A549 (cell line): Measurements from ENCODE around the gene EPS8. TPM values are rescaled to one million over a fixed set of nuclear protein-coding genes. Genes with fewer than 3 reads are reported as not detected.

Experiments
- ATAC-seq, 2 experiments: fragments of 200-7000 bp in 1 of 2; fragments of >200 bp in 1 of 2; cut with Nextera tagmentation in 1 of 2; cut with Tn5 transposase in 1 of 2; 3 replicates each; pipeline versions ENCODE4 v1.8.0 to v1.9.1; 2018 to 2020; ENCODE audit warnings: mild to moderate bottlenecking in 1 of 2, moderate library complexity in 1 of 2
- CTCF ChIA-PET: fragments of 300-600 bp; sonication (Branson Sonifier 250); formaldehyde crosslinking; extraction: SDS; loops from one replicate; lab custom pipeline; 2021; ENCODE audit warnings: antibody characterized with exemption, inconsistent platforms; lab: Yijun Ruan, JAX
- POLR2A ChIA-PET: fragments of 350-600 bp; formaldehyde crosslinking; extraction: SDS; loops from one replicate; lab custom pipeline; 2021; ENCODE audit warnings: antibody characterized with exemption, inconsistent platforms; lab: Yijun Ruan, JAX
- DNase-seq, 2 experiments: peaks; one replicate each; pipeline versions ENCODE4 v3.0.0 to v3.0.0-alpha.2; 2011 to 2016; ENCODE audit warnings: low read depth in 1 of 2, low spot score in 1 of 2
- FAIRE-seq: peaks from 2 replicates; lab custom pipeline; 2011; peaks lifted over from hg19 to GRCh38; lab: Jason Lieb, UNC
- H3K27ac ChIP-seq, 2 experiments: fragments of >200 bp; sonication (Bioruptor Twin); formaldehyde crosslinking; 3 replicates each; pipeline ENCODE4 v1.5.1; 2016 to 2017
- H3K4me1 ChIP-seq: fragments of >200 bp; sonication (Bioruptor Twin); formaldehyde crosslinking; 3 replicates; pipeline ENCODE4 v1.6.1; 2016
- H3K4me2 ChIP-seq: fragments of >200 bp; sonication (Bioruptor Twin); formaldehyde crosslinking; 3 replicates; pipeline ENCODE4 v1.6.1; 2016
- H3K4me3 ChIP-seq: fragments of >200 bp; sonication (Bioruptor Twin); formaldehyde crosslinking; 3 replicates; pipeline ENCODE4 v1.5.1; 2016
- H3K9me3 ChIP-seq: fragments of >200 bp; sonication (Bioruptor Twin); formaldehyde crosslinking; 3 replicates; pipeline ENCODE4 v1.6.1; 2016
- CBX2 ChIP-seq: fragments of 200-600 bp; sonication (generic); IDR thresholded peaks from 2 replicates; pipeline ENCODE4 v1.6.1; 2016; ENCODE audit warnings: low read depth, mild to moderate bottlenecking, borderline replicate concordance
- CEBPB ChIP-seq, 2 experiments: fragments of >200 bp in 1 of 2; sonication (Bioruptor Twin) in 1 of 2; formaldehyde crosslinking in 1 of 2; IDR thresholded peaks; 2 replicates each; pipeline ENCODE4 v1.6.1; 2012 to 2016
- FOSB ChIP-seq: fragments of 250-450 bp; sonication (Bioruptor Pico); IDR thresholded peaks from 2 replicates; pipeline ENCODE4 v1.5.0; 2020; ENCODE audit warnings: mild to moderate bottlenecking, moderate library complexity
- FOXS1 ChIP-seq: fragments of 250-450 bp; sonication (Bioruptor Pico); IDR thresholded peaks from 2 replicates; pipeline ENCODE4 v1.5.0; 2020; ENCODE audit warnings: mild to moderate bottlenecking, moderate library complexity
- HES2 ChIP-seq: fragments of >200 bp; sonication (Bioruptor Twin); formaldehyde crosslinking; IDR thresholded peaks from 2 replicates; pipeline ENCODE4 v1.6.1; 2016
- HOXA7 ChIP-seq: fragments of 250-450 bp; sonication (Bioruptor Pico); IDR thresholded peaks from 2 replicates; pipeline ENCODE4 v1.5.0; 2020; ENCODE audit warnings: mild to moderate bottlenecking, moderate library complexity
- JUN ChIP-seq, 2 experiments: fragments of >200 bp; sonication (Bioruptor Twin); formaldehyde crosslinking; IDR thresholded peaks; 2 replicates in 1 of 2; 3 replicates in 1 of 2; pipeline ENCODE4 v1.6.1; 2016 to 2017
- NPAS2 ChIP-seq: fragments of 250-450 bp; sonication (Bioruptor Pico); IDR thresholded peaks from 2 replicates; pipeline ENCODE4 v1.8.0; 2022; ENCODE audit warnings: mild to moderate bottlenecking, moderate library complexity, borderline replicate concordance
- PHF8 ChIP-seq: fragments of 200-600 bp; sonication (generic); IDR thresholded peaks from 2 replicates; pipeline ENCODE4 v1.6.1; 2016; ENCODE audit warnings: low read depth, mild to moderate bottlenecking, antibody characterized with exemption, moderate library complexity, borderline replicate concordance
- POLR2A ChIP-seq: IDR thresholded peaks from 2 replicates; pipeline ENCODE4 v1.6.1; 2012; ENCODE audit warnings: mild to moderate bottlenecking, low read length
- RAD21 ChIP-seq, 2 experiments: fragments of >200 bp in 1 of 2; sonication (Bioruptor Twin) in 1 of 2; formaldehyde crosslinking in 1 of 2; IDR thresholded peaks in 1 of 2; conservative IDR thresholded peaks in 1 of 2; 2 replicates in 1 of 2; 3 replicates in 1 of 2; pipeline ENCODE4 v1.6.1; 2012 to 2018; ENCODE audit warnings: inconsistent platforms in 1 of 2
- RARB ChIP-seq: fragments of 250-450 bp; sonication (Bioruptor Pico); IDR thresholded peaks from 2 replicates; pipeline ENCODE4 v1.8.0; 2021; ENCODE audit warnings: mild to moderate bottlenecking, moderate library complexity
- RCOR1 ChIP-seq: fragments of 150-350 bp; IDR thresholded peaks from 2 replicates; pipeline ENCODE4 v1.6.1; 2014; ENCODE audit warnings: antibody characterized with exemption, low read length, low read depth
- RFX5 ChIP-seq: fragments of 450-650 bp; IDR thresholded peaks from 2 replicates; pipeline ENCODE4 v1.7.1; 2014; ENCODE audit warnings: antibody characterized with exemption, mild to moderate bottlenecking, moderate library complexity
- SMC3 ChIP-seq: fragments of >200 bp; sonication (Bioruptor Twin); formaldehyde crosslinking; IDR thresholded peaks from 3 replicates; pipeline ENCODE4 v1.6.1; 2018; ENCODE audit warnings: inconsistent platforms
- SREBF2 ChIP-seq: fragments of 450-650 bp; IDR thresholded peaks from 2 replicates; pipeline ENCODE4 v1.6.1; 2014; ENCODE audit warnings: mild to moderate bottlenecking, moderate library complexity
- TP53 ChIP-seq: fragments of 250-450 bp; sonication (Bioruptor Pico); IDR thresholded peaks from 2 replicates; pipeline ENCODE4 v1.5.0; 2021; ENCODE audit warnings: mild to moderate bottlenecking, moderate library complexity
- ZNF302 ChIP-seq: fragments of 250-450 bp; sonication (Bioruptor Pico); IDR thresholded peaks from 2 replicates; pipeline ENCODE4 v1.9.0; 2021; ENCODE audit warnings: inconsistent platforms, mild to moderate bottlenecking, moderate library complexity
- ZSCAN20 ChIP-seq: fragments of 250-450 bp; sonication (Bioruptor Pico); IDR thresholded peaks from 2 replicates; pipeline ENCODE4 v1.8.0; 2022; ENCODE audit warnings: mild to moderate bottlenecking, moderate library complexity
- whole genome bisulfite sequencing: methylation state at CpG from one replicate; pipeline ENCODE4 v1.1.6; 2017; ENCODE audit errors: missing lambda C conversion rate; 5-methylcytosine and 5-hydroxymethylcytosine counted together
- polyA plus RNA-seq, 4 experiments: library from polyadenylated mRNA; depleted of rRNA in 3 of 4; stranded (reverse); fragments of >200 nt; fragmentation: RNase III in 1 of 4; extraction: RNeasy Plus Mini Kit Qiagen cat#74134 plus additional on column Dnase treatment in 1 of 4; gene quantifications; 2 replicates in 3 of 4; 3 replicates in 1 of 4; pipeline ENCODE4 v1.2.3, GENCODE V29; 2011 to 2017
- TF ChIP-seq, protein P1 (sequence below): fragments of 250-450 bp; sonication (Bioruptor Pico); IDR thresholded peaks from 2 replicates; pipeline ENCODE4 v1.5.0; 2020; ENCODE audit warnings: low read depth, mild to moderate bottlenecking, moderate library complexity
- TF ChIP-seq, protein P2 (sequence below): fragments of 250-450 bp; sonication (Bioruptor Pico); IDR thresholded peaks from 2 replicates; pipeline ENCODE4 v1.5.0; 2021; ENCODE audit warnings: mild to moderate bottlenecking, moderate library complexity, borderline replicate concordance
- TF ChIP-seq, protein P3 (sequence below): fragments of >200 bp; sonication (Bioruptor Twin); formaldehyde crosslinking; IDR thresholded peaks from 3 replicates; pipeline ENCODE4 v1.6.1; 2016
- TF ChIP-seq, protein P4 (sequence below): IDR thresholded peaks from 2 replicates; pipeline ENCODE4 v1.6.1; 2012; ENCODE audit warnings: low read depth, borderline replicate concordance
- TF ChIP-seq, protein P5 (sequence below): IDR thresholded peaks from 2 replicates; pipeline ENCODE4 v1.6.1; 2012

Gene EPS8
- polyA plus RNA-seq, 2 of the 4 experiments (the other 2 are of a cell fraction) = 25.1 to 101 TPM

DNA sequence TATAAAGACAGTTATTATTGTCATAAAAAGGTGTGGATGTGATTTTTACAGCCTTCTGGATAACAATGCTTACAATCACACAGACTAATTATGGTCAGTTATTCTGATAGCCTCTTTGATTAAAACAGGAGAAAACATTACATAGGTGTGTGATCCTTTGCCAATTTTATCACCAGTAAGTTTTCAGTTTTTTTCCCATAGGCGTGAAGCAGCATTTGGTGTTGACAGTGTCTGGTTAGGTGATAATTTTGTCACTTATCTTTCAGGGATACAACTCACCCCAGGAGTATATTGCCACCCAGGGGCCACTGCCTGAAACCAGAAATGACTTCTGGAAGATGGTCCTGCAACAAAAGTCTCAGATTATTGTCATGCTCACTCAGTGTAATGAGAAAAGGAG is 208.8 kb downstream of the EPS8 start:
- FAIRE-seq (no peak), ATAC-seq (no peak), DNase-seq (no peak)
- Histone ChIP-seq H3K27ac (no peak overlapping the region), H3K4me2 (no peak overlapping the region), H3K9me3 (no peaks in the 10 kb centered on the region), H3K4me1 (no peaks in the 10 kb centered on the region), H3K4me3 (no peak overlapping the region)
- ChIA-PET CTCF (interaction anchor here (3.6 kb wide), 1 partner anchor 10 kb away, joined by 16 read pairs; no protein-coding TSS in a partner anchor), POLR2A (no interaction called here)
- TF ChIP-seq, protein P1, sequence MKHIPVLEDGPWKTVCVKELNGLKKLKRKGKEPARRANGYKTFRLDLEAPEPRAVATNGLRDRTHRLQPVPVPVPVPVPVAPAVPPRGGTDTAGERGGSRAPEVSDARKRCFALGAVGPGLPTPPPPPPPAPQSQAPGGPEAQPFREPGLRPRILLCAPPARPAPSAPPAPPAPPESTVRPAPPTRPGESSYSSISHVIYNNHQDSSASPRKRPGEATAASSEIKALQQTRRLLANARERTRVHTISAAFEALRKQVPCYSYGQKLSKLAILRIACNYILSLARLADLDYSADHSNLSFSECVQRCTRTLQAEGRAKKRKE (CRISPR knock-in tag) = no peak
- TF ChIP-seq PHF8 (no peak), ZSCAN20 (no peak), RCOR1 (no peak), CEBPB (IDR thresholded peaks at IDR 0.05) (no peak), RARB (CRISPR knock-in tag) (no peak), RAD21 (conservative IDR thresholded peaks at IDR 0.05 in 1 of 2, IDR thresholded peaks at IDR 0.05 in 1 of 2) (no peak), SREBF2 (no peak), ZNF302 (CRISPR knock-in tag) (no peak), SMC3 (no peak), NPAS2 (CRISPR knock-in tag) (no peak)
- TF ChIP-seq, protein P2, sequence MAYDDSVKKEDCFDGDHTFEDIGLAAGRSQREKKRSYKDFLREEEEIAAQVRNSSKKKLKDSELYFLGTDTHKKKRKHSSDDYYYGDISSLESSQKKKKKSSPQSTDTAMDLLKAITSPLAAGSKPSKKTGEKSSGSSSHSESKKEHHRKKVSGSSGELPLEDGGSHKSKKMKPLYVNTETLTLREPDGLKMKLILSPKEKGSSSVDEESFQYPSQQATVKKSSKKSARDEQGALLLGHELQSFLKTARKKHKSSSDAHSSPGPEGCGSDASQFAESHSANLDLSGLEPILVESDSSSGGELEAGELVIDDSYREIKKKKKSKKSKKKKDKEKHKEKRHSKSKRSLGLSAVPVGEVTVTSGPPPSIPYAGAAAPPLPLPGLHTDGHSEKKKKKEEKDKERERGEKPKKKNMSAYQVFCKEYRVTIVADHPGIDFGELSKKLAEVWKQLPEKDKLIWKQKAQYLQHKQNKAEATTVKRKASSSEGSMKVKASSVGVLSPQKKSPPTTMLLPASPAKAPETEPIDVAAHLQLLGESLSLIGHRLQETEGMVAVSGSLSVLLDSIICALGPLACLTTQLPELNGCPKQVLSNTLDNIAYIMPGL (CRISPR knock-in tag) = no peak
- TF ChIP-seq, protein P3, sequence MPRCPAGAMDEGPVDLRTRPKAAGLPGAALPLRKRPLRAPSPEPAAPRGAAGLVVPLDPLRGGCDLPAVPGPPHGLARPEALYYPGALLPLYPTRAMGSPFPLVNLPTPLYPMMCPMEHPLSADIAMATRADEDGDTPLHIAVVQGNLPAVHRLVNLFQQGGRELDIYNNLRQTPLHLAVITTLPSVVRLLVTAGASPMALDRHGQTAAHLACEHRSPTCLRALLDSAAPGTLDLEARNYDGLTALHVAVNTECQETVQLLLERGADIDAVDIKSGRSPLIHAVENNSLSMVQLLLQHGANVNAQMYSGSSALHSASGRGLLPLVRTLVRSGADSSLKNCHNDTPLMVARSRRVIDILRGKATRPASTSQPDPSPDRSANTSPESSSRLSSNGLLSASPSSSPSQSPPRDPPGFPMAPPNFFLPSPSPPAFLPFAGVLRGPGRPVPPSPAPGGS = no peak
- 76% methylated on average over 1 of the region's 1 CpG for WGBS

DNA sequence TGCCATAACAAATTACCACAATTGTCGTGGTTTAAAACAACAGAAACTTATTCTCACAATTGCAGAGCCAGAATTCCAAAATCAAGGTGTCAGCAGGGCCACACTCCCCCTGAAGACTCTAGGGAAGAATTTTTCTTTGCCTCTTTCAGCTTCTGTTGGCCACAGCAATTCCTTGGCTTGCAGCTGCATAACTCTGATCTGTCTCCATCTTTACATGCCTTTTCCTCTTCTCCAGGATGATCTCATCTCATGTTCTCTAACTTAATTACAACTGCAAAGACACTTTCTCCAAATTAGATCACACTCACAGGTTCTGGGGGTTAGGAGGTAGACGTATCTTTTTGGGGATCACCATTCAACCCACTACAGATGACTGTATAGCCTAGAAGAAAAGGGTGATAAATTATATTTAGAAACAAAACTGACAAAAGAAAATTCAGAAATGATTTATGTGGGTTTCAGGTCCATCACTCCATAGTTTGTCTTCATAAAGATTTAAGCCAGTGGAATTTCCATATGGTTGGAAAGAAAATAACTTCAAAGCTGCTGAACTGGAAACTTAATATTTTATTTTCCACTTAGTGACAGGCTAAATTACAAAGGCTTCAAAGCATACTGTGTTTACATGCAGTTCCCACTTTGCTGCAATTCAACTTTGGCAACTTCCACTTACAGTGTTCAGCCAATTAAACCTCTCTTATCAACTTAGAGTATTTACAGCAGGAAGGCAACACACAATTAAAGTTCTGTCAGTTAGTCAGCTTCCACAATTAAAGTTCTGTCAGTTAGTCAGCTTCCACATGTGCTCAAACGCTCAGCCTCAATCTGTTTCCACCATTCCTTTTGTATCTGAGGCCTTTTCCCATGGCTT is 213.3 kb downstream of the EPS8 start:
- no peak overlapping the region for H3K4me2 ChIP-seq
- CTCF ChIA-PET = interaction anchor here (1.2 kb wide), 1 partner anchor 53 kb away, joined by 3 read pairs; no protein-coding TSS in a partner anchor
- POLR2A ChIA-PET = no interaction called here
- H3K9me3 ChIP-seq = no peaks in the 10 kb centered on the region
- TF ChIP-seq CEBPB (IDR thresholded peaks at IDR 0.05) = no peak
- TF ChIP-seq FOXS1 = no peak
- TF ChIP-seq RFX5 = no peak
- TF ChIP-seq HES2 = no peak
- TF ChIP-seq, protein P4, sequence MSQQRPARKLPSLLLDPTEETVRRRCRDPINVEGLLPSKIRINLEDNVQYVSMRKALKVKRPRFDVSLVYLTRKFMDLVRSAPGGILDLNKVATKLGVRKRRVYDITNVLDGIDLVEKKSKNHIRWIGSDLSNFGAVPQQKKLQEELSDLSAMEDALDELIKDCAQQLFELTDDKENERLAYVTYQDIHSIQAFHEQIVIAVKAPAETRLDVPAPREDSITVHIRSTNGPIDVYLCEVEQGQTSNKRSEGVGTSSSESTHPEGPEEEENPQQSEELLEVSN = no peak
- TF ChIP-seq FOSB (CRISPR knock-in tag) = no peak
- TF ChIP-seq, protein P3 = no peak
- TF ChIP-seq RAD21 (conservative IDR thresholded peaks at IDR 0.05 in 1 of 2, IDR thresholded peaks at IDR 0.05 in 1 of 2) = no peak
- TF ChIP-seq HOXA7 (CRISPR knock-in tag) = no peak
- TF ChIP-seq JUN (IDR thresholded peaks at IDR 0.05) = no peak
- TF ChIP-seq SREBF2 = no peak
- TF ChIP-seq CBX2 = no peak
- no peak for TF ChIP-seq POLR2A
- TF ChIP-seq, protein P5, sequence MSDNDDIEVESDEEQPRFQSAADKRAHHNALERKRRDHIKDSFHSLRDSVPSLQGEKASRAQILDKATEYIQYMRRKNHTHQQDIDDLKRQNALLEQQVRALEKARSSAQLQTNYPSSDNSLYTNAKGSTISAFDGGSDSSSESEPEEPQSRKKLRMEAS = no peak
- TF ChIP-seq PHF8 = no peak
- no peak for TF ChIP-seq TP53 (CRISPR knock-in tag)
- DNase-seq = no peak
- no peak for ATAC-seq
- H3K4me1 ChIP-seq = no peaks in the 10 kb centered on the region
- H3K4me3 ChIP-seq = no peak overlapping the region
- no peak overlapping the region for H3K27ac ChIP-seq
- WGBS = 30% methylated on average over 3 of the region's 3 CpGs
- no peak for FAIRE-seq
